Type B pancreatic cell (in vitro differentiated cells): ENCODE measurements around the gene FAM187B. TPM values are rescaled to one million over a fixed set of nuclear protein-coding genes. Genes with fewer than 3 reads are reported as not detected.

Experiments
- DNase-seq: peaks from one replicate; pipeline ENCODE4 v3.0.0; 2021; ENCODE audit warnings: mixed read lengths; ENCODE audit not compliant: unreplicated experiment; ENCODE audit errors: extremely low spot score
- H3K27ac Mint-ChIP-seq: 2 replicates; pipeline ENCODE4 v1.8.0; 2021; ENCODE audit warnings: mild to moderate bottlenecking, mixed read lengths
- H3K27me3 Mint-ChIP-seq: 2 replicates; pipeline ENCODE4 v1.8.0; 2021; ENCODE audit warnings: mixed read lengths
- H3K36me3 Mint-ChIP-seq: 2 replicates; pipeline ENCODE4 v1.8.0; 2021; ENCODE audit warnings: mixed read lengths
- H3K4me1 Mint-ChIP-seq: one replicate; pipeline ENCODE4 v1.8.0; 2021; ENCODE audit warnings: mixed read lengths; ENCODE audit not compliant: unreplicated experiment
- H3K4me3 Mint-ChIP-seq: 2 replicates; pipeline ENCODE4 v1.8.0; 2021; ENCODE audit warnings: mild to moderate bottlenecking, mixed read lengths
- H3K9me3 Mint-ChIP-seq: 2 replicates; pipeline ENCODE4 v1.8.0; 2021; ENCODE audit warnings: mixed read lengths
- total RNA-seq: library from RNA; stranded (reverse); gene quantifications from 2 replicates; pipeline ENCODE4 v1.2.1, GENCODE V29; 2021; ENCODE audit warnings: low replicate concordance
- TF ChIP-seq, protein P1 (sequence below): fragments of 200-600 bp; sonication (generic); conservative IDR thresholded peaks from 2 replicates; pipeline ENCODE4 v1.5.0; 2021; ENCODE audit warnings: antibody characterized with exemption, mild to moderate bottlenecking

The FAM187B gene
- total RNA-seq, 1 donor from 2014 or later = not detected

DNA sequence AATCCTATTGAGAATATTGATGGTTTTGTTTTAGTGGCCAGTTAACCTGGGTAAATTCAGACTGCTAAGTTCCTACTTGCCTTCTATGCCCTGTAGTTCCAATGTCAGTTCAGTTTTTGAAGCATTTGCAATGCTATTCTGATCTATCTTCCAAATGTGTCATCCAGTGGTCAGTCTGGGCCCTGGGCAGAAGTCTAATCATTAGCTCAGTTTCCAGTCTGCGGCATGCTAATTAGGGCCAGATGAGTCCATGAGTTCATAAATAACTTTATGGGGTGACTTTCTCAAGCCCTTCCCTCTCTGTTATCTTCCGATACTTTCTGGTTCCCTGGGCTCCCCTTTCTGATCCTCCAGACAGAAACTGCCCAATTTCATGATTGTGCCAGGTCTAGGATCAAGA is 32.7 kb downstream of the FAM187B start:
- Mint-ChIP-seq H3K4me3 (no peak overlapping the region), H3K4me1 (no peaks in the 10 kb centered on the region), H3K36me3 (no peaks in the 10 kb centered on the region), H3K9me3 (no peaks in the 10 kb centered on the region), H3K27ac (no peak overlapping the region), H3K27me3 (peaks cover 27% of the 10 kb centered on the region)
- DNase-seq = no peak
- TF ChIP-seq, protein P1, sequence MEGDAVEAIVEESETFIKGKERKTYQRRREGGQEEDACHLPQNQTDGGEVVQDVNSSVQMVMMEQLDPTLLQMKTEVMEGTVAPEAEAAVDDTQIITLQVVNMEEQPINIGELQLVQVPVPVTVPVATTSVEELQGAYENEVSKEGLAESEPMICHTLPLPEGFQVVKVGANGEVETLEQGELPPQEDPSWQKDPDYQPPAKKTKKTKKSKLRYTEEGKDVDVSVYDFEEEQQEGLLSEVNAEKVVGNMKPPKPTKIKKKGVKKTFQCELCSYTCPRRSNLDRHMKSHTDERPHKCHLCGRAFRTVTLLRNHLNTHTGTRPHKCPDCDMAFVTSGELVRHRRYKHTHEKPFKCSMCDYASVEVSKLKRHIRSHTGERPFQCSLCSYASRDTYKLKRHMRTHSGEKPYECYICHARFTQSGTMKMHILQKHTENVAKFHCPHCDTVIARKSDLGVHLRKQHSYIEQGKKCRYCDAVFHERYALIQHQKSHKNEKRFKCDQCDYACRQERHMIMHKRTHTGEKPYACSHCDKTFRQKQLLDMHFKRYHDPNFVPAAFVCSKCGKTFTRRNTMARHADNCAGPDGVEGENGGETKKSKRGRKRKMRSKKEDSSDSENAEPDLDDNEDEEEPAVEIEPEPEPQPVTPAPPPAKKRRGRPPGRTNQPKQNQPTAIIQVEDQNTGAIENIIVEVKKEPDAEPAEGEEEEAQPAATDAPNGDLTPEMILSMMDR = no peak

DNA sequence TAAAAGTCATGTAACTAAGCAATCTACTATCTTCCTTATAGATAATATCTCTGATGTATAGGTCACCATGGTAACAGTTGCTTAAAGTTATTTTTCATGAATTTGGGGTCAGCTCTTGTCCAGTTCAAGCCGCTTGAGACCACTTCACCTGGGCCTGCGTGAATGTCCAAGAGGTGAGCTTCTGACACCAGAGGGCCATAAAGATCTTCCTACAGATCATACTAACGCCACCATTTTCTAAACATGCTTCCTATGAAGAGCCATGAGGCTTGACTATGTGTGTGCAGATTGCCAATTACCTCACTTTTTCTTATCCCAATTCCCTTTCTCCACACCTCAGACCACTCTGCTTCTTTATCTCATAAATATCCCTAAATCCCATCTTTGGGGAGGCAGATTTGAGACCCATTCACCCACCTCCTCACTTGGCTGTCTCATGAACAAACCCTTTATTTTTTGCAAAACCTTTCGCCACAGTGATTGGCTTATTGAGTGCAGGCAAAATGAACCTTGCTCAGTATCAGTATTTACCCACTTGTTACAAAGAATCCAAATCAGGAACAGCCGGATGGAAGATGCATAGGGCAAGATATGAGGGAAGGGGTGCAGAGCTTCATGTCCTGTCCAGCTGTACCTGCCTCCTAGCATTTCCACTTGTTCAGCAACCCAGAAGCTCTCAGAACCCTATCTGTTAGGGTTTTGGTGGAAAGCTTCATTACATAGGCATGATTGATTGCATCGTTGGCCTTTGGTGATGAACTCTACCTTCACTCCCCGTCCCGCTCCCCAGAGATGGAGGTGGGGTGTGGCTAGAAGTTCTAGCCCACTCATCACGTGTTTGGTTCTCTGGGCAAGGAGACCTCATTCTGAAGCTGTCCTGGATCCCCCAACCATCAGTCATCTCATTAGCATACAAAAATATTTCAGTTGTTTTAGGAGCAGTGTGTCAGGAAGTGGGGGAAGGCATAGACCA is 34.2 kb downstream of the FAM187B start:
- Mint-ChIP-seq H3K4me1 (no peaks in the 10 kb centered on the region), H3K9me3 (no peaks in the 10 kb centered on the region), H3K4me3 (no peak overlapping the region), H3K27ac (no peak overlapping the region), H3K36me3 (no peaks in the 10 kb centered on the region), H3K27me3 (peaks cover 25% of the 10 kb centered on the region)
- TF ChIP-seq, protein P1 = no peak
- DNase-seq = no peak

- H3K36me3 Mint-ChIP-seq = no peaks in the 10 kb centered on the region
- DNase-seq = no peak
- H3K27me3 Mint-ChIP-seq = no peaks in the 10 kb centered on the region
- peaks cover 5% of the 10 kb centered on the region for H3K9me3 Mint-ChIP-seq
- H3K27ac Mint-ChIP-seq = no peak overlapping the region
- no peak overlapping the region for H3K4me3 Mint-ChIP-seq
- H3K4me1 Mint-ChIP-seq = no peaks in the 10 kb centered on the region
- TF ChIP-seq, protein P1 = no peak
Measured at GRCh38 chr19:35184884-35185283, 43.7 kb downstream of the FAM187B start.

DNA sequence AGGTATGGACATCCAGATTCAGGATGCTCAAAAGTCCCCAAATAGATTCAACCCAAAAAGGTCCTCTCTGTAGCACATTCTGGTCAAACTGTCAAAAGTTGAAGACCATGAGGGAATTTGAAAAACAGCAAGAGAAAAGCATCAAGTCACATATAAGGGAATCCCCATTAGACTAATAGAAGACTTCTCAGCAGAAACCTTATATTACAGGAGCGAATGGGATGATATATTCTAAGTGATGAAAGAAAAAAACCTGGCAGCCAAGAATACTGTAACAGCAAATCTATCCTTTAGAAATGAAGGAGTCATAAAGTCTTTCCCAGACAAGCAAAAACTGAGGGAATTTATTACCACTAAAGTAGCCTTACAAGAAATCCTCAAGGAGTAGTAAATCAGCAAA is 44.3 kb downstream of the FAM187B start:
- TF ChIP-seq, protein P1 = no peak
- no peak overlapping the region for H3K4me3 Mint-ChIP-seq
- no peaks in the 10 kb centered on the region for H3K4me1 Mint-ChIP-seq
- peaks cover under 1% of the 10 kb centered on the region for H3K27me3 Mint-ChIP-seq
- peaks cover 5% of the 10 kb centered on the region for H3K9me3 Mint-ChIP-seq
- no peaks in the 10 kb centered on the region for H3K36me3 Mint-ChIP-seq
- H3K27ac Mint-ChIP-seq = no peak overlapping the region
- no peak for DNase-seq

DNA sequence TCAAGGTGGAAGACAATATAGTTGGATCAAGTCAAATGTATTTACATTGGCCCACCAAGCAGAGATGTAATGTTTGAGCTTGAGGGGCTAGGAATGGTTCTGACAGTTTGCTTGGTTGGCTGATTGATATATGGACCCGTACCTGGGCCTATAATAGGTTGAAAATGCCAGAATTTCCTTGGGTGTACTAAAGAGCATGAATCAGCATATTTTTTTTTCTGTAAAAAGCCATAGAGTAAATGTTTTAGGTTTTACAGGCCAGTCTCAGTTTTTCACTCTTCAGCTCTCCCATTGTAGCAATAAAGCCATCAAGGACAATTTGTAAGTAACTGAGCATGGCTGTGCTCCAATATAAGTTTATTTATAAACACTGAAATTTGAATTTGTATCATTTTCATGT is 47.2 kb downstream of the FAM187B start:
- DNase-seq = no peak
- Mint-ChIP-seq H3K36me3 (no peaks in the 10 kb centered on the region), H3K4me3 (no peak overlapping the region), H3K27me3 (peaks cover 5% of the 10 kb centered on the region), H3K4me1 (no peaks in the 10 kb centered on the region), H3K9me3 (peaks cover 9% of the 10 kb centered on the region), H3K27ac (no peak overlapping the region)
- TF ChIP-seq, protein P1 = no peak
